AG10803 (cell line): ENCODE data around the gene SYS1.
A peak's percentile ranks its signal among the peaks of the same experiment; 100 is the strongest.

Experiments
- DNase-seq: peaks from one replicate; pipeline ENCODE4 v3.0.0; 2010; ENCODE audit warnings: low read depth
- H3K4me3 ChIP-seq: 2 replicates; pipeline ENCODE4 v1.5.1; 2011; ENCODE audit warnings: mild to moderate bottlenecking, low read length, control low read depth
- TF ChIP-seq, protein P1 (sequence below): conservative IDR thresholded peaks from 2 replicates; pipeline ENCODE4 v1.5.1; 2011; ENCODE audit warnings: mild to moderate bottlenecking, low read length, control low read depth, inconsistent platforms

SYS1 gene

DNA sequence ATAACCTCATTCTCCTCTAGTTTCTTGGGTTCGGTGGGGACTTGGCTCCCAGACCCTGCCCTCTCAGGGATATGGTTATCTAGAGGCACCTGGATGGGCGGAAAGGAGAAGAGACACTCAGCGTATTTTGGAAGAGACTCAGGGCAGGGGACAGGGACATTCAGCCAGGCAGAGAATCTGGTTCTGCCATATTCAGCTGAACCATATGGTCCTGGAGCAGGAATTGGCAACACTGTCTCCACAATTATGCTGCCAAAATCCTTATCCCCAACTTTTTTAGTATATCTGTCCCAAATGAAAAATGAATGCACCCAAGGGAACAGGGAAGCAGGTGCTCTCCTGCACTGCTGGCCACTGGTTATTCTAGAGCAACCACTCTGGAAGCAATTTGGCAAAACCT lies 32.5 kb upstream of the SYS1 start:
- TF ChIP-seq, protein P1, sequence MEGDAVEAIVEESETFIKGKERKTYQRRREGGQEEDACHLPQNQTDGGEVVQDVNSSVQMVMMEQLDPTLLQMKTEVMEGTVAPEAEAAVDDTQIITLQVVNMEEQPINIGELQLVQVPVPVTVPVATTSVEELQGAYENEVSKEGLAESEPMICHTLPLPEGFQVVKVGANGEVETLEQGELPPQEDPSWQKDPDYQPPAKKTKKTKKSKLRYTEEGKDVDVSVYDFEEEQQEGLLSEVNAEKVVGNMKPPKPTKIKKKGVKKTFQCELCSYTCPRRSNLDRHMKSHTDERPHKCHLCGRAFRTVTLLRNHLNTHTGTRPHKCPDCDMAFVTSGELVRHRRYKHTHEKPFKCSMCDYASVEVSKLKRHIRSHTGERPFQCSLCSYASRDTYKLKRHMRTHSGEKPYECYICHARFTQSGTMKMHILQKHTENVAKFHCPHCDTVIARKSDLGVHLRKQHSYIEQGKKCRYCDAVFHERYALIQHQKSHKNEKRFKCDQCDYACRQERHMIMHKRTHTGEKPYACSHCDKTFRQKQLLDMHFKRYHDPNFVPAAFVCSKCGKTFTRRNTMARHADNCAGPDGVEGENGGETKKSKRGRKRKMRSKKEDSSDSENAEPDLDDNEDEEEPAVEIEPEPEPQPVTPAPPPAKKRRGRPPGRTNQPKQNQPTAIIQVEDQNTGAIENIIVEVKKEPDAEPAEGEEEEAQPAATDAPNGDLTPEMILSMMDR: no peak
- no peak for DNase-seq
- H3K4me3 ChIP-seq: no peak overlapping the region

DNA sequence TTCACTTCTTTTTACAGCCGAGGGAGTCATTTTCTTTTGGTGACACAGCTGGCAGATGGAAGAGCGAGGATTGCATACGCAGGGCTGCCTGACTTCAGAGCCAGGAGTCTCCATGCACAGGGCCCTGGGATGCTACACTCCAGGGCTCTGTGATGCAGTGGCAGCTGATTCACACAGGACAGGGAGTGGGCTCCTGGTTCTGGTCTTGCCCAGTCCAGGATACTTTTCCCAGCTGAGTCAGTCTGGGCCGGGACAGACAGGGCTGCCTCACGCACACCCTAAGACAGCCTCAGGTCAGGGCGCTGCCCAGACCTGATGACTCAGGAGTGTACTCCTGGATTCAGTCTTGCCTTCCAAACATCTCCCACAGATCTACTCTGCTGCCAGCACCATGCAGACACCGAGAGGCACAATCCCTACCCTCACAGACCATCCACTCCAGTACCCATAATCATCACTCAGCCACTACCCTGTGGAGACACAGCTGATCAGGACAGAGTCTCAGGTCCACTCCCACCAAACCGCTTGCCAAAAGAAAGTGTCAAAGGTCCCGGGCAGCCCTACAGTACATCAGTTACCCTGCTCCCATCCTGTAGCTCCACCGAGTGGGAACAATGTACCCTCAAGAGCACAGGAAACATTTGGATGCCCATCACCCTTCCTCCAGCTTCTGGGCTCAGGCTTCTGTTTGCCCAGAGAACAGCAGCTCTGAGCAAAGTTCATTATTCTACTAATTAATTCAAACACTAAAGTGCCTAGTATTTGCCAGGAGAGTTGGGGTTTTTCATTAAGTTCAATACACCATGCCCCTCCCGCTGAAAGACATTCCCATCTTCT lies 26.2 kb upstream of the SYS1 start:
- DNase-seq: peak; percentile 93
- no peak overlapping the region; the same call in 1 of the 2 replicates for H3K4me3 ChIP-seq
- TF ChIP-seq, protein P1: no peak

DNA sequence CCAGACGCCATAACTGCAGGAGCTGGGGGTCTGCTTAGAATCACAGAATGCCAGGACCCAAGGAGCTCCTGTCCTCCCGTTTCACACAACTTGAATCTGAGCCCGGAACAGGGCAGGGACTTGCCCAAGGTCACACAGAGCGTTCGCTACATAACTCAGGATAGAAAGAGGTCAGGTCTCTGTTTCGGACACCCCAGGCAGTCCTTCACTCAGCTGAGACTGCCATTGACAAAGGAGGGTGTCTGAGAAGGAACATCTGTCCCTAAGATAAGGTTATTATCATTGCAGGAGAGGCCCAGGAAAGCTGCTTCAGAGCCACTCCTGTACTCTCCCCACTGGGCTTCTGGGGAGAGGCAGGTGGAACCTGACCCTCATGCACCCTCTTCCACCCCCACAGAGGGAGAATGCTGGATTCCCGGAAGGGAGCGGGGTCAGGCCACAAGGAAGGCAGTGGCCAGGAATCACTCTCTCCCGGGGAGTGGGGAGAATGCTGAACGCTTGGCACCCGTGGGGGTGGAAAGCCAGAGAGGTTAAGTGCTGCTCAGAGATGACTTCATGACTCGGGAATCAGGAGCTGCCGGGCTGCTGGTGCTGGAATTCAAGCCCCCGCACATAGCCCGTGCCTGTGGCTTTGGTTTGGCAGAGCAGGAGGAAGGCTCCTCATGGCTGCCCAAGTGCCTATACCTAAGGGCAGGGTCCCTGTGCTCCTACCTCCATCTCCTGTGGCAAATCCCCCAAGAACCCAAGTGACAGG lies 25.4 kb upstream of the SYS1 start:
- TF ChIP-seq, protein P1: no peak
- no peak overlapping the region for H3K4me3 ChIP-seq
- peak; percentile 96 for DNase-seq

DNA sequence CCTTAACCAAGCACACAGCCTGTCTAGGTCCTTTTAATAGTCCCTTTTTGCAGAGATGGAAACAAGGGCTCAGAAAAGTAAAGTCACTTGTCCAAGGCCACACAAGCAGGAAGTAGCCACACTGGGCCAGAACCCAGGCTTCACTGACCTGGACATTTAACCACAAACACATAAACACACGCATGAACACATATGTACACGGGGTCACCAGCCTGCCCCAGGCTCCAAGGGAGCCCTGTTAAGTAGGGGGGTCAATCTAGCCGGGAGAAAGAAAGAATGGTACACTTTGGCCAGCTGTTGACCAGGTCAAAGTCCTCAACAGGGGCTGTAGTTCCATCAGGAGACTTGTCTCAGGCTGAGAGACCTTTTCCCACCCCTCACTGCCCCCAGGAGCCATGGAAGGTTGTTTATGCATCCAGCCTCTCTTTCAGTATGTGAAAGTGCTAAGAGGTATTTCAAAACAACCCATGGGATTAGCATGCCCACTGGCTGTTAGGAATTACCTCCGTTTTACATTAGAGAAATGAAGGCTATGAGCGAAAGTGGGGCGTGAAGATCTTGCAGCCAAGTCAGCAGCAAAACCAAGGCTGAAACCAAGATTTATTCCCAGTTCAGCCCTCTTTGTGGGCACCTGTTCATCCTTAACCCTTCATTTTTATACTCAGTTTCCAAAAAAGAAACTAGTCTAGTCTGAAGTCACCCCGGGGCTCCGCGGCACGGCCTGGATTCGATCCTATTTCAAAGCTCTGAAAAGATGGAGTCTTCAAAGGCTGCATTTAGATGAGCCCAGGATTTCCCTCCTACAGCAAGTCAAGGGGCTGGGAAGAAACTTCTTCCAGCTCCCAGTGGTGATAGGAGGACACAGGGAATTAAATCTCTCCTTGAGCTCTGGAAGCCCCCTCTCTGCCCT lies 24.6 kb upstream of the SYS1 start:
- TF ChIP-seq, protein P1: no peak

DNA sequence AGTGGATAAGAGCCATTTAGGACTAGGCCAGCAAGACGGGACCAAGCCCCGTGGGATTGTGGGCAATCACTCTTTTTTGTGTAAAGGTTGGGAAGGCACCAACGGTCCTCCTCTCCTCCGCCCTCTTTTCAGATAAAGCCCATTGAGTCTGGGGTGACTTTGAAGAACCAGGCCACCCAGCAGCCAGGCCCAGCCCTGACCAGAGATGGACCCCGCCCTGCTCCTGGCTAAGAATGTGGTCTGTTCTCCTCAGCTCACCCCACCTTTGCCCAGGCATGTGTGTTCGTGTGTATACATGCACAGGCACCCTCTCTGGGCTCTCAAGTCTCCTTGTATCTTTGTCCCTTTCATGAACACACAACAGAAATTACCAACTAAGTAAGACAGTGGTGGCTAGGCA lies 23.9 kb upstream of the SYS1 start:
- H3K4me3 ChIP-seq: no peak overlapping the region
- TF ChIP-seq, protein P1: no peak
- no peak for DNase-seq

More for the DNA sequence above, 24.6 kb upstream of the SYS1 start:
- peak; percentile 56 for DNase-seq
- no peak overlapping the region for H3K4me3 ChIP-seq

GRCh38 chr20:45339799-45340198 lies 23.2 kb upstream of the SYS1 start:
- no peak overlapping the region for H3K4me3 ChIP-seq

More at GRCh38 chr20:45339799-45340198, 23.2 kb upstream of the SYS1 start:
- TF ChIP-seq, protein P1: no peak
- no peak for DNase-seq
